Common myeloid progenitor, CD34-positive (primary cell): ENCODE data around the gene OR4M1.
"Not testable (repeated sequence)": the region's sequence is repeated elsewhere in the genome, so short reads cannot be mapped to it uniquely, and the experiment has no call there.

ENCODE experiments used
- CTCF ChIA-PET: fragments of 350-600 bp; sonication (Branson Sonifier 250); formaldehyde crosslinking; loops from one replicate; lab custom pipeline; 2021; ENCODE audit warnings: antibody characterized with exemption; lab: Charles Lee
- POLR2A ChIA-PET: fragments of 350-600 bp; sonication (Branson Sonifier 250); formaldehyde crosslinking; loops from one replicate; lab custom pipeline; 2021; ENCODE audit warnings: antibody characterized with exemption; lab: Charles Lee
- DNase-seq, 3 donors: peaks; one replicate each; pipeline versions ENCODE4 v3.0.0 to v3.0.0-alpha.2; 2013
- H3K27ac ChIP-seq, 2 experiments: 1 replicate in 1 of 2; 2 replicates in 1 of 2; pipeline ENCODE4 v1.7.0; 2013; ENCODE audit warnings: inconsistent platforms in 2 of 2, low read length in 2 of 2, mild to moderate bottlenecking in 2 of 2, low read depth in 1 of 2, moderate library complexity in 1 of 2; ENCODE audit not compliant: severe bottlenecking in 2 of 2, insufficient read depth in 1 of 2, poor library complexity in 1 of 2
- H3K27me3 ChIP-seq, 5 experiments: replicated peaks in 2 of 5; 1 replicate in 3 of 5; 2 replicates in 2 of 5; pipeline versions ENCODE4 v1.6.1 to v1.7.0; 2013; ENCODE audit warnings: low read length in 4 of 5, mild to moderate bottlenecking in 2 of 5, moderate library complexity in 2 of 5, inconsistent platforms in 1 of 5; ENCODE audit not compliant: insufficient read depth in 5 of 5, control insufficient read depth in 4 of 5
- H3K36me3 ChIP-seq, 4 experiments: 1 replicate in 2 of 4; 2 replicates in 2 of 4; pipeline versions ENCODE4 v1.6.1 to v1.7.0; 2013; ENCODE audit warnings: low read length in 3 of 4, control low read depth in 1 of 4, mild to moderate bottlenecking in 1 of 4; ENCODE audit not compliant: control insufficient read depth in 4 of 4, insufficient read depth in 4 of 4
- H3K4me1 ChIP-seq, 4 experiments: 1 replicate in 3 of 4; 2 replicates in 1 of 4; pipeline versions ENCODE4 v1.6.1 to v1.7.1; 2013; ENCODE audit warnings: low read length in 3 of 4, mild to moderate bottlenecking in 3 of 4, control low read depth in 1 of 4, inconsistent platforms in 1 of 4, moderate library complexity in 1 of 4; ENCODE audit not compliant: control insufficient read depth in 4 of 4, insufficient read depth in 4 of 4; ENCODE audit errors: control extremely low read depth in 1 of 4
- H3K4me3 ChIP-seq, 7 experiments: 1 replicate in 4 of 7; 2 replicates in 3 of 7; pipeline versions ENCODE4 v1.5.1 to v1.7.0; 2013; ENCODE audit warnings: mild to moderate bottlenecking in 7 of 7, low read length in 6 of 7, moderate library complexity in 6 of 7, inconsistent platforms in 2 of 7, low read depth in 2 of 7, control low read depth in 1 of 7; ENCODE audit not compliant: insufficient read depth in 4 of 7, control insufficient read depth in 1 of 7; ENCODE audit errors: extremely low read depth in 1 of 7
- H3K9me3 ChIP-seq, 5 experiments: 1 replicate in 4 of 5; 2 replicates in 1 of 5; pipeline versions ENCODE4 v1.6.1 to v1.7.1; 2013; ENCODE audit warnings: low read length in 4 of 5, mild to moderate bottlenecking in 2 of 5, inconsistent platforms in 1 of 5, low read depth in 1 of 5, moderate library complexity in 1 of 5; ENCODE audit not compliant: control insufficient read depth in 4 of 5, insufficient read depth in 2 of 5; ENCODE audit errors: control extremely low read depth in 1 of 5
- WGBS: methylation state at CpG from one replicate; pipeline ENCODE4 v1.1.5; 2013; ENCODE audit not compliant: insufficient coverage; 5-methylcytosine and 5-hydroxymethylcytosine counted together

Gene OR4M1

DNA sequence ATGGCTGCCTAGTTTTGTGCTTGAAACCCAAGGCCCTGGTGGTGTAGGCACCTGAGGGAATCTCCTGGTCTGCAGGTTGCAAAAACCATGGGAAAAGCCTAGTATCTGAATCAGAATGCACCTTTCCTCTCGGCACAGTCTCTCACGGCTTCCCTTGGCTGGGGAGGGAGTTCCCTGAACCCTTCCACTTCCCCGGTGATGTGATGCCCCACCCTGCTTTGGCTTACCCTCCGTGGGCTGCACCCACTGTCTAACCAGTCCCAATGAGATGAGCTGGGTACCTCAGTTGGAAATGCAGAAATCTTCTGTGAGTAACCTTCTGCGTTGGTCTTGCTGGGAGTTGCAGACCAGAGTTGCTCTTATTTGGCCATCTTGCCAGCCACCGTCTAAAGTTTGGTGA is 47.7 kb downstream of the OR4M1 start:
- POLR2A ChIA-PET = not testable (repeated sequence)
- 89% methylated on average over 4 of the region's 6 CpGs for WGBS

DNA sequence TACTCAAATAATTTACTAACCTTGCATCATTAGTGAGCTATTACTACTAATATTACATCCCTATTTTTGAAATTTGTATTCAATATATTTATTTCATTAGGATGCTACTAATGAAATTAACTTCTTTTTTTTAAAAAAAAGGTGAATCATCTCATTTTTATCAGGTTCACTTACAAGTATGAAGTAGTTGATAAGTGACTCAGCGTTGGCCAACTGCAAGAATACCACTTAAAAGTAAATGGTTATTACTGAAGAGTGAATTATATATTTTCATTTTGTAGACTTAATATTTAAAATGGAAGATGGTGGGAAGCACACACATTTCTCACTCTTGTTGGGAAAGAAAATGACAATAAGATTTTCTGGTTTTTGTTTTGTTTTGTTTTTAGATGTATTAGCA is 49.9 kb downstream of the OR4M1 start:
- peaks cover 0 to 5% (median 0%) of the 10 kb centered on the region in 5 experiments for H3K9me3 ChIP-seq
- DNase-seq = no peak
- no peak overlapping the region for H3K27ac ChIP-seq
- H3K4me1 ChIP-seq = no peaks in the 10 kb centered on the region
- ChIA-PET POLR2A (no interaction called here), CTCF (no interaction called here)
- no CpG with 5 or more reads among the region's 1 CpG for WGBS
- no peaks in the 10 kb centered on the region for H3K27me3 ChIP-seq
- H3K4me3 ChIP-seq = no peak overlapping the region
- H3K36me3 ChIP-seq = no peaks in the 10 kb centered on the region

More for the DNA sequence above, 47.7 kb downstream of the OR4M1 start:
- H3K27me3 ChIP-seq, H3K36me3 ChIP-seq, H3K4me3 ChIP-seq, H3K4me1 ChIP-seq, DNase-seq, H3K27ac ChIP-seq, CTCF ChIA-PET, H3K9me3 ChIP-seq: not testable (repeated sequence)

DNA sequence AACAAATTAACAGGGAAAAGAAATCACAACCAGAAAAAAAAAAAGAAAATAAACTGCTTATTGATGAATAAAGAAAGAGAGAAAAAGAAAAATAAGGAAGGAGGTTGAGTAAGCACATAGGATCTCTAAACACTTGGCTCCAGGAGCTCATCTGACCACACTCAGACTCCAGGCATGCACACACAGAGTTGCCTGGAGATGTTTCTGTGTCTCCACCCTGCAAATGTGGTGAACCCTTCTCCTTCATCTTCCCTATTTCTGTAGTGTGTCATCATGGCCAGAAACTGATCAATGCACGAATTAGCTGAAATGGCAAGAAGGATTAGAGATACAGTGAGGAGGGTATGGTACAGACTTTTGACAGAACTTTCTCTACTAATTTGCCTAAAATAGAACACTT is 50.5 kb downstream of the OR4M1 start:
- no peaks in the 10 kb centered on the region for H3K36me3 ChIP-seq
- WGBS = no CpG with 5 or more reads among the region's 1 CpG
- no peak overlapping the region for H3K4me3 ChIP-seq
- DNase-seq = no peak
- POLR2A ChIA-PET = no interaction called here
- no peaks in the 10 kb centered on the region for H3K27me3 ChIP-seq
- no peaks in the 10 kb centered on the region for H3K4me1 ChIP-seq
- CTCF ChIA-PET = no interaction called here
- H3K27ac ChIP-seq = no peak overlapping the region
- peaks cover 0 to 5% (median 0%) of the 10 kb centered on the region in 5 experiments for H3K9me3 ChIP-seq

DNA sequence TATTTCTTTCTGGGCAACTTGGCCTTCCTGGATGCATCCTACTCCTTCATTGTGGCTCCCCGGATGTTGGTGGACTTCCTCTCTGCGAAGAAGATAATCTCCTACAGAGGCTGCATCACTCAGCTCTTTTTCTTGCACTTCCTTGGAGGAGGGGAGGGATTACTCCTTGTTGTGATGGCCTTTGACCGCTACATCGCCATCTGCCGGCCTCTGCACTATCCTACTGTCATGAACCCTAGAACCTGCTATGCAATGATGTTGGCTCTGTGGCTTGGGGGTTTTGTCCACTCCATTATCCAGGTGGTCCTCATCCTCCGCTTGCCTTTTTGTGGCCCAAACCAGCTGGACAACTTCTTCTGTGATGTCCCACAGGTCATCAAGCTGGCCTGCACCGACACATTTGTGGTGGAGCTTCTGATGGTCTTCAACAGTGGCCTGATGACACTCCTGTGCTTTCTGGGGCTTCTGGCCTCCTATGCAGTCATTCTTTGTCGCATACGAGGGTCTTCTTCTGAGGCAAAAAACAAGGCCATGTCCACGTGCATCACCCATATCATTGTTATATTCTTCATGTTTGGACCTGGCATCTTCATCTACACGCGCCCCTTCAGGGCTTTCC is 54.4 kb downstream of the OR4M1 start:
- DNase-seq, CTCF ChIA-PET: not testable (repeated sequence)

DNA sequence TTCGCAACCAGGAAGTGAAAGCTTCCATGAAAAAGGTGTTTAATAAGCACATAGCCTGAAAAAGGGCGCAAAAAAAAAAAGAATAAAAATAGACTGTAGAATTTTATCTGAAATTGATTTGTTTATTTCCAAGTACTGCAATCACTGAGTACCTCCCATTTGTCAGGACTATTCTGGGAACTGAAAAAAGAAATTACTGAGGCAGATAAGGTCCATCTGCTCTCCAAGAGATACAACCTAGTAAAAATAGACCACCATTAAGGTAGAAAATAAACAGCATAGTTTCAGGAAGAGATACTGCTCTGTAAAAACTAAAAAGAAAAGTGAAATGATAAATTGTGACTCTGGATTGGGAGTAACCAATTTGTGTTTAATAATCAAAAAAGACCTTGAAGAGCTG is 55.0 kb downstream of the OR4M1 start:
- H3K36me3 ChIP-seq = no peaks in the 10 kb centered on the region
- ChIA-PET POLR2A (no interaction called here), CTCF (no interaction called here)
- WGBS = no CpG with 5 or more reads among the region's 2 CpGs
- no peak overlapping the region for H3K27ac ChIP-seq
- no peaks in the 10 kb centered on the region for H3K9me3 ChIP-seq
- no peak overlapping the region for H3K4me3 ChIP-seq
- H3K27me3 ChIP-seq = no peaks in the 10 kb centered on the region
- no peaks in the 10 kb centered on the region for H3K4me1 ChIP-seq
- DNase-seq = no peak

More for the DNA sequence above, 54.4 kb downstream of the OR4M1 start:
- H3K36me3 ChIP-seq, H3K4me3 ChIP-seq, H3K4me1 ChIP-seq, POLR2A ChIA-PET, H3K9me3 ChIP-seq, H3K27ac ChIP-seq, H3K27me3 ChIP-seq: not testable (repeated sequence)
- WGBS = 64% methylated on average over 6 of the region's 12 CpGs
